NCI-H748 (cell line): ENCODE results near the gene SPEG.

Experiments used
- DNase-seq: peaks from one replicate; lab custom pipeline; 2025; ENCODE audit not compliant: unreplicated experiment; lab: John Stamatoyannopoulos, UW

Gene SPEG

GRCh38 chr2:219493086-219493485 is 58.4 kb downstream of the SPEG start:
- no peak for DNase-seq

GRCh38 chr2:219494952-219495530 is 60.4 kb downstream of the SPEG start:
- no peak for DNase-seq

DNA sequence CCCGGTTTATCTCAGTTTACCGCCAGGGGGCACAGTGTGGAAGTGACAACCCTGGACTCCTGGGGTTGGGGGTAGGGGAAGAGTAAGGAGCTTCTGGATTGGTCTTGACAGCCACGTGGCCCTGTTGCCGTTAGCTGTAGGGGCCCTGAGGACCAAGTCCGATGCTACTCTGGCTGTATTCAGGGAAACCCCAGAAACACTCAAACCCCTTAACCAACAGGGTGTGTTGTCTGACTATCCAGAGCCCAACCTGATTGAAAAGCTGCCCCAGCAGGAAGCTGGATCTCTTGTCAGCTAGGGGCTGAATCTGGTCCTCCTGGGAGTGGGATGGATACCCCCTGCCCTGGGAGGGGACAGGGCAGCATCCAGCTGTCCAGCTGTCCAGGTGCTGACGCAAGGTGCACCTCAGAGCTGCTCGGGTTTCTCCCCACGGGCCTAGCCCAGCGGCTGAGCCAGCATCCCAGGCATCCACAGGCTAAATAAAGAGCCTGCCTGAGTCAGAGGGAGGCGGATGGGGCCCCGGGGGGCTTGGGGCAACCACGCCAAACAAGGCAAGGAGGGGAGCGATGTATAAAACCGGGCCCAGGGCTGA is 61.0 kb downstream of the SPEG start:
- DNase-seq = peak; percentile 67

GRCh38 chr2:219496247-219496824 is 61.7 kb downstream of the SPEG start:
- DNase-seq = no peak

DNA sequence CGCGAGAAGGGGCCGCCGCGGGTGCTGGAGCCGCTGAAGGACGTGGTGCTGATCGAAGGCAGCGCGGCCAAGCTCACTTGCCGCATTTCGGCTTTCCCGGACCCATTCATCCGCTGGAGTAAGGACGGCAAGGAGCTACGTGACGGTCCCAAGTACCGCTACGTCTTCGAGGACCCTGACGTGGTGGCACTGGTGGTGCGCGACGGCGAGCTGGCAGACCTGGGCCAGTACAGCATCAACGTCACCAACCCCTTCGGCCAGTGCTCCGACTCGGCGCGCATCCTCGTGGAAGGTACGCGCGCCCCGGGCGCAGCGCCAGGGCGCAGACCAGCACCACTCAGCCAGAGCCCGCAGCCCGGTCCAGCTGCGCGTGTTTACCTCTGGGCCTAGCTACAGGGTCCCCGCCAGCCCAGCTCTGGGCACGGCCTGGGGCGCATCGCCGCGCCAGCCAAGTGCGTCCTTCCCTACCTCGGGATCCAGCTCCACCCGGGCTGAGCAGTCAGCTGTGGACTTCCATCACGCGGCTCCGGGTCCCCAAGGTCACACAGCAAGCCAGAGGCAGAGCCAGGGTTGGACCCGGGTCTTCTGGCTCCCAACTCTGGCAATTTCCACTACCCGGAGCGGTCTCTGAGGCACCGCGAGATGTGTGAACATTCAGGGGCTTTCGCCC is 62.3 kb downstream of the SPEG start:
- DNase-seq = peak; percentile 51

DNA sequence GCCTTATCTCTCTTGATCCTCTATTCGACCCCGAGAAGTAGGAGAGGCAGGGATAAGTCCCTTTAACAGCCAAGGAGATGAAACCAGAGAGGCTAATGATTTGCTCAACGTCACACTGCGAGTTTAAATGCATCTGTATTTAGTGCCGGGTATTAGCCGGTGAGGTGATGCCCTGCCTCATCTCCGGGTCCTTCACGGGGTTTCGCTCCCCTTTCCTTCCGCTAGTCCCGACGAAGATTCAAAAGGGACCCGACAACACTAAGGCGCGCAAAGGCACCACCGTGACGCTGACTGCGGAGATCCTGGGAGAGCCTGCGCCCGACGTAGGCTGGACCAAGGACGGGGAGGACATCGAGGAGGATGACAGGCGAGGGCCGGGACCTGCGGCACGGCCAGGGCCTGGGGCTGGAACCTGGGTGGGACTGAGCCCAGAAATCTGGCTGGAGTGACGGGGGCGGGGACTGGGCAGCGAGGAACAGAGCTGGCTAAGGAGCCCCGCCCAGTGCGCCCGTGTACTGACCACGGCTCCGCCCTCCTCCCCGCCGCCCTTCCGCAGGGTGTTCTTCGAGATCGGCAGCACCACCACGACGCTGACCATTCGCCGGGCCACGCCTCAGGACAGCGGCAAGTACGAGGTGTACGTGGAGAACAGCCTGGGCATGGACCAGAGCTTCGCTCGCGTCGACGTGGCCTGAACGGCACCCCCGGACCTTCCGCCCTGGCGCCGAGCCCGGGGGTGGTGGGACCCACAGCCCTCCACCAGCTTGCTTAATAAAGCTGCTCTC is 63.0 kb downstream of the SPEG start:
- peak; percentile 74 for DNase-seq

GRCh38 chr2:219498280-219499057 is 63.8 kb downstream of the SPEG start, which contains the start of gene GMPPA:
GMPPA (plus strand) TSS chr2:219498891; CDS start chr2:219499976, 1,085 bp downstream.
- DNase-seq = peak; percentile 98

GRCh38 chr2:219499058-219499307 is 64.3 kb downstream of the SPEG start:
- no peak for DNase-seq

- DNase-seq = no peak
These were observed 64.9 kb downstream of the SPEG start for GRCh38 chr2:219499555-219499954.

DNA sequence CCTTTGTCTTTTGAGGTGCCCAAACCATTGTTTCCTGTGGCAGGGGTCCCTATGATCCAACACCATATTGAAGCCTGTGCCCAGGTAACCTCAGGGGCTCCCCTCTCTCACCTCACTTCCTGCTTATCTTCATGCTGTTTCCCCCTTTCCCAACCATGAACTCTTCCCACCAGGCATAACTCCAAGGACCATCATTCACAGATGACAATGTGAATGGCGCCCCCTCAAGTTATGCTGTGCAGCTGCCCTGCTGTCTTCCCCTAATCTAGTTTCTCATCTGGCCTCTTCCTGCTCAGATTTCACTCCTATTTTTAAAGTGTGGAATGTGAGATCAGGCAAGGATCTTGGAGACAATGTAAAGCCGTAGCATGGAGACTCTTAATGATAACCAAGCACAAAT is 65.5 kb downstream of the SPEG start:
- peak; percentile 13 for DNase-seq

- DNase-seq = no peak
These were observed 67.2 kb downstream of the SPEG start for GRCh38 chr2:219501849-219502248.

- DNase-seq = no peak
These were observed 68.0 kb downstream of the SPEG start for GRCh38 chr2:219502618-219503017.

DNA sequence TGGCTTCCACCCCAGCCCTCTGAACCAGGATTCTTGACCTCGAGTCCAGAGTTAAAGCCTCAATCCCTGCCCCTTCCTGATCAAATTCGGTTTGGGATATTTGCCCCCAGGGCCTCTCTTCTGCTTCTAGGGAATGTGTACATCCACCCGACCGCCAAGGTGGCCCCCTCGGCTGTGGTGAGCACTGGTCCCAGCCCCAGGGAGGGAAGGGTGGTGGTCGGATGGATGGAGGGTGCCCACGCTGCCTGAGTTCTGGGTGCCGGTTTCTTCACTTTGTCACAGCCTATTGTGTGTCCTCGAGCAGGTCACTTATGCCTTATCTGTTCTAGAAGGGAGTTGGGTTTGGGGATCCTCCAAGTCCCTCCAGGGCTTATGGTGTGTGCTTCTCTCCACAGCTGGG is 70.9 kb downstream of the SPEG start:
- no peak for DNase-seq

DNA sequence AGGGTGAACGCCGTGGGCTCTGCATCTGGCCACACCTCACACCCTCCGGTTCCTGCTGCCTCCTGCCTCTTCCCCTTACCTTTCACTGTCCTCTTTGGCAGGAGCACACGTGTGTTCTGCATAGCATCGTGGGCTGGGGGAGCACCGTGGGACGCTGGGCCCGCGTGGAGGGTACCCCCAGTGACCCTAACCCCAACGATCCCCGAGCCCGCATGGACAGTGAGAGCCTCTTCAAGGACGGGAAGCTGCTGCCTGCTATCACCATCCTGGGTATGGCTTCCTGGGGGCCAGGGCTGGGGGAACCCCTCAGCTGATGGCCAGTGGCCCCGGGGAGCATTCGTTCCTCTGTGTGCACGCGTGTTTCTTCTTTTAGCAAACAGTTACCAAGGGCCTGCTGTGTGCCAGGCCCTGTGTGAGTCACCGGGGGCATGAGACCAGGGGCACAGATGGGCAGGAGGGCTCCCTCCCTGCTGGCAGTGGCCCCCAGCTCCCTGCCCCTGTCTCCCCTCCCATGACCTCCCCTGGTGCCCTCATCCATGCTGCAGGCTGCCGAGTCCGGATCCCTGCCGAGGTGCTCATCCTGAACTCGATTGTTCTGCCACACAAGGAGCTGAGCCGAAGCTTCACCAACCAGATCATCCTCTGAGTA is 71.6 kb downstream of the SPEG start:
- DNase-seq = no peak

- DNase-seq = no peak
These were observed 72.3 kb downstream of the SPEG start for GRCh38 chr2:219506802-219507526.

DNA sequence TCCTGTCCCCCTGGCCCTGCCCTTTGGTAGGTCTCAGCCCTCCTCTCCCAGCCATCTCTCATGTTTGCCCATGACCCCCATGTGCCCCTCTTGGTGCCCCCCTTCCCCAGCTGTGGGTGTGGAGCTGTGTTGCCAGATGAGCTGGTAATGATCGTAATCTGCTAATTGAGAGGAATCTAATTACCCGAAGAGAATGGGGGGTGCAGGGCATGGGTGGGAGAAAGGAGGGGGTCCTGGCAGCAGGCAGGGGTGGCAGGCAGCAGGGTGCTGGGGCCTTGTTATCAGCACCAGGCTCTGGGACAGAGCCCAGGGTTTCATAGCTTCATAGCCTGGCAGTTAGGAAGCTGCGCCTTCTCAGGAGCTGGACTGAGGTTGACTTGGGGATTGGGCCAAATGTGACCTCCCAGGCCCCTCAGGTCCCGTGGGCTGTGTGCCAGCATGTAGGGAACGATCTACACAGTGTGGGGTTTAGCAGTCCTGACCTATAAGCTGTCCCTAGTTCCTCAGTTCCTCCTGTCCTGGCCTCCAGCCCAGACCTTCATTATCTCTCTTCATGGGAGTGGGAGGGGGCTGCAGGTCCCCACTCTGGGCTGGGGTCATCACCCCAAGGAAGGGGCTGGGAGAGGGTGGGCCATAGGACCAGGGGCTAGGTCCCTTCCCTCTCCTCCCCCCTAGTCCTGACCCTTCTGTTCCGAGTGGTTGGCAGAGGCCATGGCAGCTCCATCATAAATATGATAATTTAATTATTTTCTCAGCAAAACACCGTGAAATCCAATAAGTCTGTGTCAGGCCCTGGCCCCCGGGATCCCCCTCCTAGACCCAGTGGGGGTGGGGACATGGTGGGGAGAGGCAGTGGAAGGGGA is 73.2 kb downstream of the SPEG start:
- no peak for DNase-seq

GRCh38 chr2:219508444-219508734 is 73.7 kb downstream of the SPEG start:
- no peak for DNase-seq

- DNase-seq = no peak
These were observed 74.5 kb downstream of the SPEG start for GRCh38 chr2:219508971-219509779.
